ENCODE results near the gene BTBD7.
"Not testable (repeated sequence)": the region's sequence is repeated elsewhere in the genome, so short reads cannot be mapped to it uniquely, and the experiment has no call there.

Gene BTBD7

GRCh38 chr14:93368996-93369712 is 36.3 kb upstream of the BTBD7 start:
- TF ChIP-seq CTCF (IDR thresholded peaks at IDR 0.05; ENCODE audit: low read depth, low read length), result no peak
- H3K4me3 ChIP-seq (ENCODE audit: low read depth, low read length), result no peak overlapping the region
- no peak for DNase-seq (ENCODE audit: low read depth)

GRCh38 chr14:93354873-93355272 is 22.0 kb upstream of the BTBD7 start:
- not testable (repeated sequence) for H3K4me3 ChIP-seq (ENCODE audit: low read depth, low read length)
- peak; percentile 14 for DNase-seq (ENCODE audit: low read depth)

- DNase-seq (ENCODE audit: low read depth), result no peak
- TF ChIP-seq MYC (IDR thresholded peaks at IDR 0.05; ENCODE audit: low read depth, low read length) (no peak), CTCF (IDR thresholded peaks at IDR 0.05; ENCODE audit: low read depth, low read length) (no peak), MAX (IDR thresholded peaks at IDR 0.05; ENCODE audit: low read depth, low read length) (no peak), POLR2A (IDR thresholded peaks at IDR 0.05; ENCODE audit: extremely low read depth, insufficient read length) (no peak)
- H3K4me3 ChIP-seq (ENCODE audit: low read depth, low read length), result no peak overlapping the region
These were observed 15.5 kb upstream of the BTBD7 start for GRCh38 chr14:93348292-93348691.

GRCh38 chr14:93347850-93348249 is 15.0 kb upstream of the BTBD7 start:
- TF ChIP-seq MAX (IDR thresholded peaks at IDR 0.05; ENCODE audit: low read depth, low read length) (no peak), MYC (IDR thresholded peaks at IDR 0.05; ENCODE audit: low read depth, low read length) (0 out of 2 replicates have a peak, but pooled peaks have one; percentile 48)
- no peak overlapping the region for H3K4me3 ChIP-seq (ENCODE audit: low read depth, low read length)
- DNase-seq (ENCODE audit: low read depth), result peak; percentile 78

- TF ChIP-seq MYC (IDR thresholded peaks at IDR 0.05; ENCODE audit: low read depth, low read length) (no peak), CTCF (IDR thresholded peaks at IDR 0.05; ENCODE audit: low read depth, low read length) (no peak), POLR2A (IDR thresholded peaks at IDR 0.05; ENCODE audit: extremely low read depth, insufficient read length) (no peak), MAX (IDR thresholded peaks at IDR 0.05; ENCODE audit: low read depth, low read length) (no peak)
- H3K4me3 ChIP-seq (ENCODE audit: low read depth, low read length), result no peak within 1 kb of the TSS
- DNase-seq (ENCODE audit: low read depth), result no peak
These were observed 14.3 kb upstream of the BTBD7 start, which contains the start of gene COX8C for GRCh38 chr14:93346926-93347721. COX8C (plus strand) TSS chr14:93347182; CDS start chr14:93347269, 87 bp downstream.

GRCh38 chr14:93343797-93344196 is 11.0 kb upstream of the BTBD7 start:
- DNase-seq (ENCODE audit: low read depth), result no peak
- H3K4me3 ChIP-seq (ENCODE audit: low read depth, low read length), result no peak overlapping the region
- TF ChIP-seq POLR2A (IDR thresholded peaks at IDR 0.05; ENCODE audit: extremely low read depth, insufficient read length) (no peak), MYC (IDR thresholded peaks at IDR 0.05; ENCODE audit: low read depth, low read length) (no peak), MAX (IDR thresholded peaks at IDR 0.05; ENCODE audit: low read depth, low read length) (no peak), CTCF (IDR thresholded peaks at IDR 0.05; ENCODE audit: low read depth, low read length) (no peak)
